GM12878 (cell line): Measurements from ENCODE around the gene WWOX. TPM values are rescaled to one million over a fixed set of nuclear protein-coding genes. Genes with fewer than 3 reads are reported as not detected.

Source experiments
- ATAC-seq: fragments of 200-7000 bp; cut with Tn5 transposase; 3 replicates; pipeline ENCODE4 v1.9.1; 2020; ENCODE audit warnings: mild to moderate bottlenecking, moderate library complexity
- BruUV-seq: library from RNA; stranded (reverse); fragments of 400-500 nt; replicated peaks from 2 replicates; lab custom pipeline; 2021; lab: Mats Ljungman, UMichigan
- CTCF ChIA-PET: fragments of 300-600 bp; sonication (Branson Sonifier 250); formaldehyde crosslinking; extraction: SDS; loops from one replicate; lab custom pipeline; 2021; ENCODE audit warnings: inconsistent platforms; lab: Yijun Ruan, JAX
- POLR2A ChIA-PET: fragments of 350-600 bp; formaldehyde crosslinking; extraction: SDS; loops from one replicate; lab custom pipeline; 2021; ENCODE audit warnings: inconsistent platforms; lab: Charles Lee
- RAD21 ChIA-PET: fragments of 300-600 bp; sonication (Branson Sonifier 250); formaldehyde crosslinking; loops from one replicate; lab custom pipeline; 2023; ENCODE audit warnings: antibody characterized with exemption; ENCODE audit not compliant: unreplicated experiment; lab: Charles Lee
- SMC1A ChIA-PET: fragments of 300-600 bp; sonication (Branson Sonifier 250); formaldehyde crosslinking; loops from one replicate; lab custom pipeline; 2023; ENCODE audit not compliant: unreplicated experiment, uncharacterized antibody; lab: Charles Lee
- DNase-seq: peaks from one replicate; pipeline ENCODE4 v3.0.0-alpha.2; 2011; ENCODE audit warnings: low read depth, low spot score
- FAIRE-seq: peaks from 3 replicates; lab custom pipeline; 2011; peaks lifted over from hg19 to GRCh38; lab: Jason Lieb, UNC
- H2AFZ ChIP-seq: 2 replicates; pipeline ENCODE4 v1.6.0; 2011; ENCODE audit warnings: low read depth, low read length, control low read depth; ENCODE audit not compliant: control insufficient read depth
- H3K27ac ChIP-seq: 2 replicates; pipeline ENCODE4 v1.5.1; 2011; ENCODE audit warnings: control low read depth; ENCODE audit not compliant: control insufficient read depth, insufficient read depth
- H3K27me3 ChIP-seq, 2 experiments: replicated peaks in 1 of 2; 2 replicates each; pipeline versions ENCODE4 v1.6.0 to v1.6.1; 2011; ENCODE audit warnings: low read length in 1 of 2; ENCODE audit not compliant: control insufficient read depth in 2 of 2, insufficient read depth in 2 of 2
- H3K36me3 ChIP-seq, 2 experiments: 2 replicates each; pipeline ENCODE4 v1.5.1; 2011; ENCODE audit warnings: low read length in 1 of 2; ENCODE audit not compliant: control insufficient read depth in 2 of 2, insufficient read depth in 2 of 2
- H3K4me1 ChIP-seq: 2 replicates; pipeline ENCODE4 v1.6.1; 2011; ENCODE audit warnings: mild to moderate bottlenecking, low read length, moderate library complexity, mixed read lengths; ENCODE audit not compliant: control insufficient read depth, insufficient read depth
- H3K4me2 ChIP-seq: 2 replicates; pipeline ENCODE4 v1.6.0; 2011; ENCODE audit warnings: control low read depth; ENCODE audit not compliant: control insufficient read depth, insufficient read depth
- H3K4me3 ChIP-seq: fragments of 200-600 bp; sonication (generic); 2 replicates; pipeline ENCODE4 v1.5.1; 2016
- H3K79me2 ChIP-seq: 2 replicates; pipeline ENCODE4 v1.6.0; 2011; ENCODE audit warnings: low read length; ENCODE audit not compliant: control insufficient read depth, insufficient read depth
- H3K9ac ChIP-seq: 2 replicates; pipeline ENCODE4 v1.8.0; 2011; ENCODE audit warnings: low read length, control low read depth, mixed read lengths; ENCODE audit not compliant: control insufficient read depth, insufficient read depth
- H3K9me3 ChIP-seq: replicated peaks from 3 replicates; pipeline ENCODE4 v1.5.1; 2011; ENCODE audit warnings: mild to moderate bottlenecking, low read length; ENCODE audit not compliant: control insufficient read depth, insufficient read depth
- H4K20me1 ChIP-seq: 2 replicates; pipeline ENCODE4 v1.6.0; 2011; ENCODE audit not compliant: control insufficient read depth, insufficient read depth
- ESRRA ChIP-seq: IDR thresholded peaks from 2 replicates; pipeline ENCODE4 v1.6.1; 2012; ENCODE audit warnings: mild to moderate bottlenecking, low read length, improper control_type of control experiment
- GATAD2B ChIP-seq: fragments of 450-650 bp; conservative IDR thresholded peaks from 2 replicates; pipeline ENCODE4 v1.6.1; 2017; ENCODE audit warnings: low read depth, mild to moderate bottlenecking, moderate library complexity
- IRF4 ChIP-seq: IDR thresholded peaks from 2 replicates; pipeline ENCODE4 v1.6.1; 2011; ENCODE audit warnings: low read depth, low read length
- MYC ChIP-seq: IDR thresholded peaks from 2 replicates; pipeline ENCODE4 v1.6.1; 2011; ENCODE audit warnings: mild to moderate bottlenecking, low read length, moderate library complexity, inconsistent platforms; ENCODE audit not compliant: insufficient read depth, insufficient replicate concordance, insufficient read length, severe bottlenecking
- NR2C1 ChIP-seq: fragments of 450-650 bp; IDR thresholded peaks from 2 replicates; pipeline ENCODE4 v1.6.1; 2017; ENCODE audit warnings: antibody characterized with exemption, mild to moderate bottlenecking, moderate library complexity
- NR2F1 ChIP-seq: fragments of 450-650 bp; conservative IDR thresholded peaks from 2 replicates; pipeline ENCODE4 v1.6.1; 2017; ENCODE audit warnings: mild to moderate bottlenecking
- RFX5 ChIP-seq: IDR thresholded peaks from 2 replicates; pipeline ENCODE4 v1.6.1; 2011; ENCODE audit warnings: low read depth, low read length, improper control_type of control experiment
- STAT1 ChIP-seq: fragments of 450-650 bp; conservative IDR thresholded peaks from 2 replicates; pipeline ENCODE4 v1.6.1; 2014; ENCODE audit warnings: antibody characterized with exemption, mild to moderate bottlenecking
- YBX1 ChIP-seq: fragments of 450-650 bp; IDR thresholded peaks from 2 replicates; pipeline ENCODE4 v1.6.1; 2016; ENCODE audit warnings: antibody characterized with exemption
- ZBED1 ChIP-seq: IDR thresholded peaks from 2 replicates; pipeline ENCODE4 v1.6.1; 2016; ENCODE audit warnings: borderline replicate concordance
- ZNF274 ChIP-seq: IDR thresholded peaks from one replicate; pipeline ENCODE4 v1.8.0; 2011; ENCODE audit not compliant: insufficient read length, insufficient read depth
- WGBS: methylation state at CpG from one replicate; pipeline ENCODE4 v1.1.6; 2016; ENCODE audit warnings: low lambda C conversion rate; ENCODE audit not compliant: insufficient replicate concordance, insufficient coverage; ENCODE audit errors: missing lambda C conversion rate; 5-methylcytosine and 5-hydroxymethylcytosine counted together
- in situ Hi-C: fragments of 300-500 bp; cut with MboI; formaldehyde crosslinking; loops from 9 replicates; pipeline ENCODE4 v1.14.3; 2018; ENCODE audit warnings: mixed read lengths
- intact Hi-C: fragments of 100-400 bp; cut with micrococcal nuclease; formaldehyde crosslinking; loops from one replicate; pipeline ENCODE4 v1.14.2; 2022; ENCODE audit not compliant: unreplicated experiment
- polyA plus RNA-seq, 11 experiments: library from polyadenylated mRNA; depleted of rRNA in 4 of 11; unstranded in 6 of 11; stranded (reverse) in 5 of 11; fragments of >200 nt; fragmentation: Nextera tagmentation in 4 of 11; fragmentation: Illumina TruSeq in 1 of 11; extraction: Ambion mirVana in 4 of 11; extraction: Trizol in 1 of 11; gene quantifications; 1 replicate in 1 of 11; 2 replicates in 10 of 11; pipeline versions ENCODE4 v1.2.1 to v1.2.3, GENCODE V29; 2011 to 2016; ENCODE audit warnings: inconsistent platforms in 2 of 11, missing spikeins in 2 of 11, low read depth in 1 of 11
- total RNA-seq, 4 experiments: library from RNA; depleted of rRNA in 3 of 4; stranded (reverse); fragments of >200 nt in 3 of 4; fragmentation: Illumina TruSeq in 1 of 4; extraction: Trizol in 1 of 4; gene quantifications; 2 replicates each; pipeline versions ENCODE4 v1.2.1 to v1.2.3, GENCODE V29; 2013 to 2021
- TF ChIP-seq, protein P1 (sequence below): fragments of 150-350 bp; IDR thresholded peaks from 2 replicates; pipeline ENCODE4 v1.6.1; 2016; ENCODE audit warnings: low read depth, low read length
- TF ChIP-seq, protein P2 (sequence below): fragments of 450-650 bp; formaldehyde crosslinking; IDR thresholded peaks from 2 replicates; pipeline ENCODE4 v1.4.0; 2022; ENCODE audit warnings: mild to moderate bottlenecking, moderate library complexity

Gene WWOX
- total and polyA plus RNA-seq, 10 of the 15 experiments (the other 5 are each of a cell fraction or from before 2014, with no cell fraction given): 2.8 to 24.4 (median 17.8) TPM

DNA sequence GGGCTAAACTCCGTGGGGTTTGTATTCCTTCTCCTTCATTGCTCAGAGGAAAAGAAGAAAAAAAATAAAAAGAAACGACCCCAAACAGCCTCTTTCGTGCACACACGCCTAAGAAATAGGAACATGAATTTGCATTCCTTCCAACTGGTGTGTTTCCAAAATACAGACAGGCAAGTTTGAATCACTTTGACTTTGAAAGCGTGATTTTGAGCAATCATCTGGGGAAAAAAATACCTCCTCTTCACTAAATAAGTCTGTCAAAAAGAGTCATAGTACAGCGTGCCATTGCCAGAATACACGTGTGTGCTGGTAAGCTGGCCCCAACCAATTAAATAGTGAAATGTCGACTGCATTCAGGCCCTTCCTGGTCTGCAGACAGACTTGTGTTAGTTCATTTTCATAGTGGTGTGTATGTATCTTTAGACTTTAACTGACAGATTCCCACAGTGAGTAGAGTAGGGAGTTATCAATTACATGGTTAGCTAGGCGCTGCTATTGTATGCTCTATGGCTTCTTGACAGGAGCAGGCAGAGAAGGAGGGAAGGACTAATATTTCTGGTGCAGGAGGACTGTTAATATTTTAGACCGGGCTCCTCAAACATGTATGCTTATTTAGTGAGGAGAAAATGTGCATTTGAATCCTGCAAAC is 882.8 kb downstream of the WWOX start:
- ChIA-PET CTCF (no interaction called here), SMC1A (no interaction called here), POLR2A (no interaction called here), RAD21 (no interaction called here)
- intact Hi-C loops (no loop called here), in situ Hi-C loops (no loop called here)
- TF ChIP-seq IRF4 (no peak), ESRRA (no peak), NR2F1 (no peak), MYC (no peak), STAT1 (no peak), GATAD2B (no peak), RFX5 (no peak), YBX1 (no peak), ZNF274 (no peak), ZBED1 (no peak), NR2C1 (no peak)
- TF ChIP-seq, protein P1, sequence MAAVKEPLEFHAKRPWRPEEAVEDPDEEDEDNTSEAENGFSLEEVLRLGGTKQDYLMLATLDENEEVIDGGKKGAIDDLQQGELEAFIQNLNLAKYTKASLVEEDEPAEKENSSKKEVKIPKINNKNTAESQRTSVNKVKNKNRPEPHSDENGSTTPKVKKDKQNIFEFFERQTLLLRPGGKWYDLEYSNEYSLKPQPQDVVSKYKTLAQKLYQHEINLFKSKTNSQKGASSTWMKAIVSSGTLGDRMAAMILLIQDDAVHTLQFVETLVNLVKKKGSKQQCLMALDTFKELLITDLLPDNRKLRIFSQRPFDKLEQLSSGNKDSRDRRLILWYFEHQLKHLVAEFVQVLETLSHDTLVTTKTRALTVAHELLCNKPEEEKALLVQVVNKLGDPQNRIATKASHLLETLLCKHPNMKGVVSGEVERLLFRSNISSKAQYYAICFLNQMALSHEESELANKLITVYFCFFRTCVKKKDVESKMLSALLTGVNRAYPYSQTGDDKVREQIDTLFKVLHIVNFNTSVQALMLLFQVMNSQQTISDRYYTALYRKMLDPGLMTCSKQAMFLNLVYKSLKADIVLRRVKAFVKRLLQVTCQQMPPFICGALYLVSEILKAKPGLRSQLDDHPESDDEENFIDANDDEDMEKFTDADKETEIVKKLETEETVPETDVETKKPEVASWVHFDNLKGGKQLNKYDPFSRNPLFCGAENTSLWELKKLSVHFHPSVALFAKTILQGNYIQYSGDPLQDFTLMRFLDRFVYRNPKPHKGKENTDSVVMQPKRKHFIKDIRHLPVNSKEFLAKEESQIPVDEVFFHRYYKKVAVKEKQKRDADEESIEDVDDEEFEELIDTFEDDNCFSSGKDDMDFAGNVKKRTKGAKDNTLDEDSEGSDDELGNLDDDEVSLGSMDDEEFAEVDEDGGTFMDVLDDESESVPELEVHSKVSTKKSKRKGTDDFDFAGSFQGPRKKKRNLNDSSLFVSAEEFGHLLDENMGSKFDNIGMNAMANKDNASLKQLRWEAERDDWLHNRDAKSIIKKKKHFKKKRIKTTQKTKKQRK: no peak
- TF ChIP-seq, protein P2, sequence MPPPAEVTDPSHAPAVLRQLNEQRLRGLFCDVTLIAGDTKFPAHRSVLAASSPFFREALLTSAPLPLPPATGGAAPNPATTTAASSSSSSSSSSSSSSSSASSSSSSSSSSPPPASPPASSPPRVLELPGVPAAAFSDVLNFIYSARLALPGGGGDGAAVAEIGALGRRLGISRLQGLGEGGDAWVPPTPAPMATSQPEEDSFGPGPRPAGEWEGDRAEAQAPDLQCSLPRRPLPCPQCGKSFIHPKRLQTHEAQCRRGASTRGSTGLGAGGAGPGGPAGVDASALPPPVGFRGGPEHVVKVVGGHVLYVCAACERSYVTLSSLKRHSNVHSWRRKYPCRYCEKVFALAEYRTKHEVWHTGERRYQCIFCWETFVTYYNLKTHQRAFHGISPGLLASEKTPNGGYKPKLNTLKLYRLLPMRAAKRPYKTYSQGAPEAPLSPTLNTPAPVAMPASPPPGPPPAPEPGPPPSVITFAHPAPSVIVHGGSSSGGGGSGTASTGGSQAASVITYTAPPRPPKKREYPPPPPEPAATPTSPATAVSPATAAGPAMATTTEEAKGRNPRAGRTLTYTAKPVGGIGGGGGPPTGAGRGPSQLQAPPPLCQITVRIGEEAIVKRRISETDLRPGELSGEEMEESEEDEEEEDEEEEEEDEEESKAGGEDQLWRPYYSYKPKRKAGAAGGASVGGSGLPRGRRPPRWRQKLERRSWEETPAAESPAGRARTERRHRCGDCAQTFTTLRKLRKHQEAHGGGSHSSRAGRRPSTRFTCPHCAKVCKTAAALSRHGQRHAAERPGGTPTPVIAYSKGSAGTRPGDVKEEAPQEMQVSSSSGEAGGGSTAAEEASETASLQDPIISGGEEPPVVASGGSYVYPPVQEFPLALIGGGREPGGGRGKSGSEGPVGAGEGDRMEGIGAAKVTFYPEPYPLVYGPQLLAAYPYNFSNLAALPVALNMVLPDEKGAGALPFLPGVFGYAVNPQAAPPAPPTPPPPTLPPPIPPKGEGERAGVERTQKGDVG (CRISPR knock-in tag): no peak
- no peaks in the 10 kb centered on the region for H3K36me3 ChIP-seq
- no peak overlapping the region for H3K9ac ChIP-seq
- H3K4me3 ChIP-seq: no peak overlapping the region
- H3K27ac ChIP-seq: no peak overlapping the region
- DNase-seq (no peak), FAIRE-seq (no peak), ATAC-seq (no peak)
- no peaks in the 10 kb centered on the region for H3K9me3 ChIP-seq
- no peak overlapping the region for H3K4me2 ChIP-seq
- H2AFZ ChIP-seq: no peak overlapping the region
- no peaks in the 10 kb centered on the region for H3K4me1 ChIP-seq
- no peaks in the 10 kb centered on the region for H3K79me2 ChIP-seq
- 29% methylated on average over 10 of the region's 10 CpGs for WGBS
- no peaks in the 10 kb centered on the region for H4K20me1 ChIP-seq
- H3K27me3 ChIP-seq: 0 out of 4 replicates have a peak, but pooled peaks cover 0 to 2% of the 10 kb centered on the region in 2 experiments
- BruUV-seq: no TSS peak
